PC-9 (cell line): Measurements from ENCODE around the gene WIPF1. TPM values are rescaled to one million over a fixed set of nuclear protein-coding genes. Genes with fewer than 3 reads are reported as not detected.

ENCODE experiments used
- BruUV-seq: library from RNA; stranded (reverse); fragments of 400-500 nt; replicated peaks from 2 replicates; lab custom pipeline; 2021; lab: Mats Ljungman, UMichigan
- CTCF ChIA-PET: fragments of 300-600 bp; sonication (Branson Sonifier 250); formaldehyde crosslinking; loops from one replicate; lab custom pipeline; 2022; ENCODE audit warnings: antibody characterized with exemption; lab: Charles Lee
- POLR2A ChIA-PET: fragments of 300-600 bp; sonication (Branson Sonifier 250); formaldehyde crosslinking; loops from one replicate; lab custom pipeline; 2022; ENCODE audit warnings: antibody characterized with exemption; ENCODE audit not compliant: unreplicated experiment; lab: Charles Lee
- DNase-seq, 2 experiments: peaks; one replicate each; pipeline versions ENCODE4 v3.0.0 to v3.0.0-alpha.2; 2015 to 2022; ENCODE audit warnings: mixed read lengths in 1 of 2
- H2AFZ ChIP-seq: fragments of 200-600 bp; sonication (generic); 2 replicates; pipeline ENCODE4 v1.8.1; 2017; ENCODE audit warnings: antibody characterized with exemption
- H3F3A ChIP-seq: fragments of 200-600 bp; sonication (generic); 2 replicates; pipeline ENCODE4 v1.8.1; 2017; ENCODE audit warnings: antibody characterized with exemption, mild to moderate bottlenecking, low read depth; ENCODE audit not compliant: insufficient read depth
- H3K27ac ChIP-seq: fragments of 200-600 bp; sonication (generic); 2 replicates; pipeline ENCODE4 v1.6.1; 2016; ENCODE audit warnings: mixed run types
- H3K27me3 ChIP-seq: fragments of 200-600 bp; sonication (generic); 2 replicates; pipeline ENCODE4 v1.6.1; 2016; ENCODE audit warnings: low read depth, mixed run types; ENCODE audit not compliant: insufficient read depth
- H3K36me3 ChIP-seq: fragments of 200-600 bp; sonication (generic); 2 replicates; pipeline ENCODE4 v1.6.1; 2016; ENCODE audit warnings: low read depth, mixed run types
- H3K4me1 ChIP-seq: fragments of 200-600 bp; sonication (generic); replicated peaks from 2 replicates; pipeline ENCODE4 v1.6.1; 2016; ENCODE audit warnings: mixed run types; ENCODE audit not compliant: insufficient read depth
- H3K4me2 ChIP-seq: fragments of 200-600 bp; sonication (generic); 2 replicates; pipeline ENCODE4 v1.6.1; 2017; ENCODE audit warnings: mixed run types
- H3K4me3 ChIP-seq: fragments of 200-600 bp; sonication (generic); 2 replicates; pipeline ENCODE4 v1.6.1; 2016; ENCODE audit warnings: mixed run types
- H3K79me2 ChIP-seq: fragments of 200-600 bp; sonication (generic); 2 replicates; pipeline ENCODE4 v1.6.1; 2017; ENCODE audit warnings: low read depth, mixed run types
- H3K9me2 ChIP-seq: fragments of 200-600 bp; sonication (generic); 2 replicates; pipeline ENCODE4 v1.8.1; 2017; ENCODE audit warnings: mild to moderate bottlenecking; ENCODE audit not compliant: insufficient read depth
- H3K9me3 ChIP-seq: fragments of 200-600 bp; sonication (generic); 2 replicates; pipeline ENCODE4 v1.8.1; 2016; ENCODE audit warnings: low read depth; ENCODE audit not compliant: insufficient read depth
- H4K20me1 ChIP-seq: fragments of 200-600 bp; sonication (generic); 2 replicates; pipeline ENCODE4 v1.8.1; 2017; ENCODE audit not compliant: insufficient read depth
- CTCF ChIP-seq: fragments of 200-600 bp; sonication (generic); conservative IDR thresholded peaks from 2 replicates; pipeline ENCODE4 v1.6.1; 2017; ENCODE audit warnings: mixed run types, antibody characterized with exemption, mild to moderate bottlenecking, moderate library complexity
- EZH2 ChIP-seq: fragments of 200-600 bp; sonication (generic); IDR thresholded peaks from 2 replicates; pipeline ENCODE4 v1.8.0; 2017; ENCODE audit warnings: antibody characterized with exemption, low read depth
- intact Hi-C: fragments of 100-400 bp; cut with micrococcal nuclease; formaldehyde crosslinking; loops from one replicate; pipeline ENCODE4 v1.10.0; 2022; ENCODE audit not compliant: unreplicated experiment
- total RNA-seq: library from RNA; stranded (reverse); gene quantifications from 2 replicates; pipeline ENCODE4 v1.2.3, GENCODE V29; 2021

The WIPF1 gene
- total RNA-seq, 1 experiment from 2014 or later = 0.46 TPM

- H3K9me2 ChIP-seq = no peaks in the 10 kb centered on the region
- H3F3A ChIP-seq = no peaks in the 10 kb centered on the region
- no peak for TF ChIP-seq EZH2
- no peak for TF ChIP-seq CTCF
- no peak overlapping the region for H3K4me2 ChIP-seq
- H3K27me3 ChIP-seq = no peaks in the 10 kb centered on the region
- intact Hi-C loops = no loop called here
- POLR2A ChIA-PET = interaction anchor here (0.5 kb wide), 1 partner anchor 525 kb away, joined by 3 read pairs; no protein-coding TSS in a partner anchor
- no TSS peak for BruUV-seq
- no peaks in the 10 kb centered on the region for H4K20me1 ChIP-seq
- H2AFZ ChIP-seq = no peak overlapping the region
- no peaks in the 10 kb centered on the region for H3K9me3 ChIP-seq
- no peak overlapping the region for H3K4me3 ChIP-seq
- no peaks in the 10 kb centered on the region for H3K36me3 ChIP-seq
- CTCF ChIA-PET = no interaction called here
- no peak for DNase-seq
- no peak overlapping the region for H3K27ac ChIP-seq
- no peaks in the 10 kb centered on the region for H3K79me2 ChIP-seq
- no peaks in the 10 kb centered on the region for H3K4me1 ChIP-seq
These were observed 1.8 kb upstream of the WIPF1 start for GRCh38 chr2:174599310-174599921.

- Histone ChIP-seq H3K9me2 (no peaks in the 10 kb centered on the region), H3K4me1 (no peaks in the 10 kb centered on the region), H3K4me3 (no peak overlapping the region), H3K27me3 (no peaks in the 10 kb centered on the region), H3K79me2 (no peaks in the 10 kb centered on the region), H4K20me1 (no peaks in the 10 kb centered on the region), H3K36me3 (no peaks in the 10 kb centered on the region), H2AFZ (no peak overlapping the region), H3K9me3 (no peaks in the 10 kb centered on the region), H3K27ac (no peak overlapping the region), H3K4me2 (no peak overlapping the region), H3F3A (no peaks in the 10 kb centered on the region)
- intact Hi-C loops = no loop called here
- no TSS peak for BruUV-seq
- POLR2A ChIA-PET = no interaction called here
- CTCF ChIA-PET = interaction anchor here (0.6 kb wide), 1 partner anchor 1565 kb away, joined by 4 read pairs; no protein-coding TSS in a partner anchor
- TF ChIP-seq CTCF (no peak), EZH2 (no peak)
- no peak for DNase-seq
These were observed 627 bp downstream of the WIPF1 start for GRCh38 chr2:174597009-174597344.

- Histone ChIP-seq H3K36me3 (no peaks in the 10 kb centered on the region), H3K9me3 (no peaks in the 10 kb centered on the region), H3K27me3 (no peaks in the 10 kb centered on the region), H3K79me2 (no peaks in the 10 kb centered on the region), H3K4me2 (no peak overlapping the region), H4K20me1 (no peaks in the 10 kb centered on the region), H3K27ac (no peak overlapping the region), H3K9me2 (no peaks in the 10 kb centered on the region), H2AFZ (no peak overlapping the region), H3K4me1 (no peaks in the 10 kb centered on the region), H3K4me3 (no peak overlapping the region), H3F3A (no peaks in the 10 kb centered on the region)
- intact Hi-C loops = no loop called here
- no peak for TF ChIP-seq EZH2
- no peak for TF ChIP-seq CTCF
- CTCF ChIA-PET = no interaction called here
- no peak for DNase-seq
- no TSS peak for BruUV-seq
- POLR2A ChIA-PET = no interaction called here
These were observed 1.7 kb downstream of the WIPF1 start for GRCh38 chr2:174595891-174596397.
